Amniotic epithelial cell (primary cell): ENCODE results near the gene SIGLEC6.
"Not testable (repeated sequence)": the region's sequence is repeated elsewhere in the genome, so short reads cannot be mapped to it uniquely, and the experiment has no call there.

ENCODE experiments used
- DNase-seq: peaks from one replicate; pipeline ENCODE4 v3.0.0-alpha.2; 2010; ENCODE audit warnings: low read depth

SIGLEC6 gene

DNA sequence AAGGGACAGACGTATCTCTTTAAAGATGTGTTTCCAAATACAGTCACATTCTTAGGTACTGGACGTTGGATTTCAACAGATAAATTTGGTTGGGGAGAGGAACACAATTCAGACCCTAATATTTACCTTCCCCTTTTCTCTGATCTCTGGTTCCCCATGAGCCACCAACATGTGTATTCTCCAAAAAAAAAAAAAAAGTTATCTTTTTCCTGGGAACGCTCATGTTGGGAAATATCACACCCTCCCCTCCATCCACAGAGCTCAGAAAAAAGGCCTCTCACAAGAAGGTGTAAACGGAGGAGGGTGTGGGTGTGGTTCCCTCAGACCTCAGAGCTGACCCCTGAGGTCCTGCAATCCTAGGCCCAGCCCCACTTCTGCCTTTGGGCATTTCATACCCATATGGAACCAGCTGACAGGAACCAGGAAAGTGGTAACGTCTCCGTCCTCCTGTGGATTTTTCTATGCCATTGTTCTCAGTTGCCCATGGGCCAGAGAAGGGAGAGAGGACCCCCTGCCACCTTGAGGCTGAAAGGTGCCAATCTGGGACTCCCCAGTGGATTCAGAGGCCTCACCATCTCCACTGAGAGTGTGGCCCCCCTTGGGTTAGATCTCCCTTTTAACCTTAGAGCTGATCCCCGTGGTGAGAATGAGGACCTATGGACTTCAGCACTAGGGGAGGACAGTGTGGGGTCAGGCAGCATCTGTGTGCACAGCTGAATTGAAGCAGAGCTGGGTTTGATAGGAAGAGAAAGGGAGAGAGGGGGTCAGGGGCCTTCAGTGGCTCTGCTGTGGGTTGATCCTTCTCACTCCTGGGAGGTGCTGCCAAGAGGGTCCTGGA, 21.4 kb downstream of the SIGLEC6 start:
- no peak for DNase-seq

DNA sequence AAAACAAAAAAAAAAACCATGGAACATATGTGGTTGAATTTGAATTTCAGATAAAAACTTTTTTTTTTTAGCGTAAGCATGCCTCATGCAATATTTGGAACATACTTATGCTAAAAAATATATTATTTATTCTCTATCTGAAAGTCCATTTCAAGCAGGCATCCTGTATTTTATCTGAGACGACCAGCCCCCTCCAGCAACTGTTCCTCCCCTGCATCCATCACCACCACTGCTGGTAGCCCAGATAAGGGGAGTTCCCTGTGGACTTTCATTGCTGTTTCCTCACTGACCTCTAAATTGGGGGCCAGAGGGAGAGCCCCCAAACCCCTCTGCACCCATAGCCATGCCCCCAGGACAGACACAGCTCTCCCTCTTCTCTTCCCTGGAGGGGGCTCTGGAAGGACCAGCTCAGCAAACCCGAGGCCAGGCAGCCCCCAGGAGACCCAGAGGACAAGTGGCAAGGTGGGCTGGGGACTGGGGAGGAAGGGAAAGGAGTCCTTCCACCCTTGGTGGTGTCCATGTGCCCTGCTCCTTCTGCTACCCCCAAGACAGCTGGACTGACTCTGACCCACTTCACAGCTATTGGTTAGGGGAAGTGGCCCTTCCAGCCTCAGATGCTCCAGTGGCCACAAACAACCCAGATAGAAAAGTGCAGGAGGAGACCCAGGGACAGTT, 23.3 kb downstream of the SIGLEC6 start:
- no peak for DNase-seq

DNA sequence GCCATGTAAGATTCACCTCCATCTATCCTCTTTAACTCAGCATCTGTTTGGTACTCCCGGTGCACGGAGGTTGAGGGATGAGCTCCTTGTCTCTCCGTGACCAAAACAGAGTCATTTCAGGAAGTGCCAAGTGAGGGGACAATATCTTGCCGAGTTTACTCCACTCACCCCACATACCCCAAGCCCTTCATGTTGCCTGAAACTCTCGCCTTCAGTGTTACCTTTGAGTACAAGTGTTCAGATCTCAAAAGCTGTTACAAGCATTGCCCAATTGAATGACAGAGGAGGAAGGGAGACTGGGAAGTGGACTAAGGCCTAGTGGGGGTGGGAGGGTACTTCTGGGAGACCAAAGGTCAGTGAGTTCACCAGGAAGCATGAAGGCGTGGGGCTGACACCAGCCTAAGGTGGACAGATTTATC, 23.8 kb downstream of the SIGLEC6 start:
- DNase-seq: no peak

DNA sequence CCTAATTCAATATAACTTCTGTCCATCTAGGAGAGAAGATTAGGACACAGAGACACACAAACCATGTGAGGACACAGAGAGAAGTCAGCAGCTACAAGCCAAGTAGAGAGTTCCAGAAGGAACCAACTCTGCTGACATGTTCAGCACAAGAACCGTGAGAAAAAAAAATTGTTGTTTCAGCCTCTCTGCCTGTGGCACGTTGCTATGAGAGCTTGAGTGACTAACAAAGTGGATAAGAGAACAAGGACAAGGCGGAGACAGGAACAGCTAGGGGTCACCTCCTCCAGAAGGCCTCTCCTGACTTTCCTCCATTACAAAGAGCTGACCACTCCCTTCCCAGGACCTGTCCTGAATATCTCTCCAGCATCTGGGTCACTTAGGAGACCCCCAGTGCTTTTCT, 24.3 kb downstream of the SIGLEC6 start:
- no peak for DNase-seq

DNA sequence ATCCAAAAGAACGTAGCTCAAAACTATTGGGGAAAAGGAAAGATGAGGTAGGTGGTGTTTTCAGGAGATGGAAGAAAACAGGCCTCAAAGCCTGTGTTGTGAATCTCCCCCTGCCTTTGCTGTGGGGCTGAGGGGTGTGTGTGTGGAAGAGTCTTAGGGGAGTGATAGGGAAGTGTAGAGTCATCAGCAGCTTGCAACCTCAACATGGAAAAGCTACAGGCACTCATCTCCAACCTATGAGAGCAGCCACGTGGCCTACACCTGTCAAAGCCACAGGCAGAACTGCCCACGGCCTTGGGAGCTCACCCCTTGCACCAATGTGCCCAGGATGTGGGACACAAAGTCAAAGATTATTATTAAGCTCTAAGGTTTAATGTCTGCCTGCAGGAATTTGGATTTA, 25.6 kb downstream of the SIGLEC6 start:
- no peak for DNase-seq

DNA sequence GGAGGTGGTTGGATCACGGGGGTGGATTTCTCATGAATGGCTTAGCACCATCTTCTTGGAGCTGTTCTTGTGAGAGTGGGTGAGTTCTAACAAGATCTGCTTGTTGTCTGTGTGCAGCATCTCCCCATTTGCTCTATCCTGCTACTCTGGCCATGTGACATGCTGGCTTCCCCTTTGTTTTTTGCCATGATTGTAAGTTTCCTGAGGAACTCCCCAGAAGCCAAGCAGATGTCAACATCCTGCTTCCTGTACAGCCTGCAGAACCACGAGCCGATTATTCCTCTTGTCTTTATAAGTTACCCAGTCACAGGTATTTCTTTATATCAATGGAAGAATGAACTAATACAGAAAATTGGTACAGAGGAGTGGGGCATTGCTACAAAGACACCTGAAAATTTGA, 27.6 kb downstream of the SIGLEC6 start:
- DNase-seq: no peak

DNA sequence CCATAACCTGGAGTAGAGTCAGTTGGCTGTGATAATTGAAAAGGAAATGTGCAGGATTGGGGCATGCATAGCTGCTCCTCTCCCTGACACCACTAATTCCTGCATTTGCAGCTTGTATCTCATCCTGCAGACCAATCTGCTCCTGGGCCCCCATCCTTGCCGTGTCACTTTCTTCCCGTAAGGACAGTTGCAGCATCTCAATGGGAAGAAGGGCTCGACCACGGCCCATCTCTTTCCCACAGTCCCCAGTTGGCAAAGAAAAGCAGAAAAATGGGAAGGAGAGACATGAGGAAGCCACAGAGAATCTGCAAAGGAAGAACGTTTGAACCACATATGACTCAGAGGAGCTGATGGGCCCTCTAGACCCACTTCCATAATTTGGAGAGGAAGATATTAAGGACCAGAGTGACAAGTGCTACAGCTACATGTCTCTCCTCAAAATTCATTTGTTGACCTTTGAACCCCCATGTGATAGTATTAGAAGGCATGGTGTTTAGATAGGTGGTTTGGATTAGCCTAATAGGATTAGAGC, 28.1 kb downstream of the SIGLEC6 start:
- DNase-seq: no peak

DNA sequence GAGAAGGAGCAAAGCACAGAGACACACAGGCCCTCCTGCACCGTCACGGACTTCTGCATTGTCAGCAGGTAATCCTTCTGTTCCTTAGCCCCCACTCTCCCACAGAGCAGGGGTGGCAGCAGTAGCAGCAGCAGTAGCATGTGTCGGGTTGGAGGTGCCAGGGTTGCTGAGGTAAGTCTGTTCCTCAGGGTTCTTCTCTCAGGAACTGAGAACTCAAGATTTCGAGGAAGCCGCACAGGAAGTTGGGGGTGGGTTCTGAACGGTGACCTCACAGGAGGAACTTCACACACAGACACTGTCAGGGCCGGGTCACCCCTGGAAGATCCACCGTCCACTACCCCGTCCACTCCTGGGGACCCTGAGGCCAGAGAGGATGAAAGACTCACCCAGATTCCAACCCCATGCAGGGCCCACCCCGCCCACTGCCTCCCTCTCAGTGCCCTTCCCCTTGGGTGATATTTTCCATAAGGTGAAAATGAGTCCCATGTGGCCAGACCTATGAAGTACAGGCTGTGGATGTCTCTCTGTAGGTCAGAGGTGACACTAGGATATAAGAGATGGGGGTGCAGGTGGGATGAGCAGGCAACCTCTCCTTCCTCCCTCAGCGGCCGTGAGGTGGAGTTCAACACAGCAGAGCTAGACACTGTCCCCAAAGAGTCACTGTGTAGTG, 29.7 kb downstream of the SIGLEC6 start, which contains the start of gene SIGLEC12:
TSS of gene SIGLEC12 (minus strand) at position 207 of the 670 bp plus-strand sequence. CDS start at position 140, 67 bp downstream.
- no peak for DNase-seq

DNA sequence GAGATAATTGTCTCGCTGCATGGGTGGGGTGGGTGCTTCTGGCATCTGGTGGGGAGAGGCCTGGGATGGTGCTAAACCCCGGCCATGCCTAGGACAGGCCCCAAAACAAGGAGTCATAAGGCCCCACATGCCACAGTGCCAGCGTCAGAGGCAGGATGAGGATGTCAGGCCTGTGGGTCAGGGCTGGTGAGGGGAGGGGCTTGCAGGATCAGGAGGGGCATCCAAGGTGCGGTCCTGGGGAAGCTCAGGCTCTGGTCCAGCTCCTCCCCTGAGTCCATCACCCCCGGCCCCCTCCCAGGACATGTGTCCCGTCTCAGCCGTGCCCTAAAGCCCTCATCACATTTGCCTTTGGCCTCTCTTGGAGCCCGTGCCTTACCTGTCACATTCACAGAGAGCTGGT, 30.5 kb downstream of the SIGLEC6 start:
- not testable (repeated sequence) for DNase-seq

DNA sequence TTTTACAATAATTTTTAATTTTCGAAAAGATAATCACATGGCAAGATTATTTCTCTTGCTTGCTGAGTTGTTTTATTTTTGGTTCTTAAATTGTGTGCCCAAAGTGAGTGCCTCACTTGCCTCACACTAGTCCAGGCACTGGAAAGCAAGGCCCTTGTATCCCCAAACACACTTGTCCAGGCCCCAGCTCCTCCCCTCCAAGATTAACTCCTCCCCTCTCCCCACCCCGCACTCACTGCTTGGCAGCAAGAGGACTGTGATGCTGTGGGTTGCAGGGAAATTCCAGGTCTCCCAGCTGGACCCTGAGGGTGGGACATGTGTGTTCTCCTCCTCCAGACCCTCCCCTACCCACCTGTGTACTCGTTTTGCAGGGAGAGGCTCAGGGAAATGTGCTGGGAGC, 33.8 kb downstream of the SIGLEC6 start:
- DNase-seq: no peak

DNA sequence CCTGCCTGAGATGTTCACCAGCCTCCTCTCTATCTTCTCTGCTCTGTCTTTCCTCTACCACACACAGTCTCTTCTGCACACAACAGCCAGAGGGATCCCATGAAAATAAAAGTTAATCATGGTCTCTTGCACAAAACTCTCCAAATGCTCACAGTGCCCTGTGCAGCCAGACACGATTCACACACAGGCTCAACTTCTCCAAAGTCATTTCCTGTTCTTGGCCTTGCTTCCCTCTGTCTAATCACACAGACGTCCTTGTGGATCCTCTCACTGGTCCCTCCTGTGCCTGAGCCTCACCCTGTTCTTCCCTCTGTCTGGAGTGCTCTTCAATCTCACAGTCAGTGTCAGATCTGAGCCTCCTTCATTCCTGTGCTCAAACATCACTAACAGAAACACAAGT, 37.7 kb downstream of the SIGLEC6 start:
- DNase-seq: no peak

DNA sequence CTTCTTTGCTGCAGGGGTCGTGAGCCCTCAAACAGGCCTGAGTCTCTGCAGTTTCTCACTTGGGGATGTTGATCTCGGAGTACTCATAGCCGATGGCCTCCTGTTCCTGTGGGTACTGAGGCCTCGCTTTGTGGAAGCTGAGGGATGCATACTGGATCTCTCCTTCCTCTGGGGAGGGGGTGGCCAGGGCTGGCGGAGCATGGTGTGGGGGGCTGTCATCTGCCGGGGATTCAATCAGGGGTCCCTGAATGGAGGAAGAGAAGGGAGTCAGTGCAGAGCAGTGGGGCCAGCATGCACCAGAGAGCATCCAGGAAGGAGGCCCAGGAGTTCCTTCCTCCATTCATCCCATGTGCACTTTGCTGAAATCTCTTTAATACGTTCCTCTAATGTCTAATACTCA, 39.9 kb downstream of the SIGLEC6 start:
- DNase-seq: no peak

DNA sequence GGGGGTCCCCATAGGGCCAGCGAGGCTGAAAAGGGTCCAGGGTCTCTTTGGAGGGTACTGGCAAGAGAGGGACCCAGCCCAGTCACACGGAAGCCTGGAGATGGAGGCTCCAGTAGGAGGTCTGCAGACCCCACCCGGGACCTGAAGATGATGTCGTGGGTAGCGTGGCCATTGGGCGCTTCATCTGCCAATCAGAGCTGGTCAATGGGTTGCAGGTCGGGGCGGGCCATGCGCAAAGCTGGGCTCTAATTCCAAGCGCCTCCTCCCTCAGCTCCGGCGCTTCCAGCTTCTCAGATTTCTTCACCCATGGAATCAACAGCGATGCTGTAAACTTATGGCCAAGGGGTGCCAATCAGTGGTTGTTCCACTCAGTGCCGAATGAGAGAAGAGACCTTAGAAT, 40.8 kb downstream of the SIGLEC6 start:
- DNase-seq: no peak

DNA sequence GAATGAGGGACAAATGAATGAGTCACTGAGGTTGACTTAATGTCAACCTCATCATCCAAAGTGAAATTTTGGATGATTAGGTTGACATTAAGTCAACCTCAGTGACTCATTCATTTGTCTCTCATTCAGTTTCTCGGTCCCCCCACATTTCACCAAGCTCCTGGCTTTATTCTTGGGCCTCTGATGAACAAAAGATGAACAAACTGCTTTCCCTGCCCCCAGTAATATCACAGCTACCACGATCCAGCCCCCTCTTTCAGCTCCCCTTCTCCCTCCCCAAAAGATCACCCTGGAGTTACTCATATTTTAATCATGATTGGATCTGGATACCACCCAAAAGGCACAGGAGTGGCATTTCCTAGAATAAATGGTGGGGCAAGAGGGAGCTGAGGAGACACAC, 42.4 kb downstream of the SIGLEC6 start:
- no peak for DNase-seq

DNA sequence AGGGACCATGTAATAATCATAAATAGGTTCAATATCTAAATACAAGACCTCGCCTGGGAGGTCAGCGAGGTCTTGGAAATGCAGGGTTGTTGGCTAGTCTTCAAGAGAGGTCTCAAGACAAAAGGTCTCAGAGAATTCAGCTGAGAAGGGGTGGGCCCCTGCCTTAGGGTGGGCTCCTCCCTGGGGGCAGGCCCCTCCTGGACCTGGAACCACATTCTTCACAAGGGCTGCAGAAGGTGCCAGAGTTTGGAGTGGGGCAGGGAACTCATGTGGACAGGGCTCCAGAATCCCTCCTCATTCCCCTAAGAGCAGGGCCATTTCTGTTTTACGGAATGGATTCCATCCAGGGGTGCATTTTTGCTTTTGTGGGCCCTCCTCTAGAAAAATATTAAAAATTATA, 43.0 kb downstream of the SIGLEC6 start:
- DNase-seq: no peak

DNA sequence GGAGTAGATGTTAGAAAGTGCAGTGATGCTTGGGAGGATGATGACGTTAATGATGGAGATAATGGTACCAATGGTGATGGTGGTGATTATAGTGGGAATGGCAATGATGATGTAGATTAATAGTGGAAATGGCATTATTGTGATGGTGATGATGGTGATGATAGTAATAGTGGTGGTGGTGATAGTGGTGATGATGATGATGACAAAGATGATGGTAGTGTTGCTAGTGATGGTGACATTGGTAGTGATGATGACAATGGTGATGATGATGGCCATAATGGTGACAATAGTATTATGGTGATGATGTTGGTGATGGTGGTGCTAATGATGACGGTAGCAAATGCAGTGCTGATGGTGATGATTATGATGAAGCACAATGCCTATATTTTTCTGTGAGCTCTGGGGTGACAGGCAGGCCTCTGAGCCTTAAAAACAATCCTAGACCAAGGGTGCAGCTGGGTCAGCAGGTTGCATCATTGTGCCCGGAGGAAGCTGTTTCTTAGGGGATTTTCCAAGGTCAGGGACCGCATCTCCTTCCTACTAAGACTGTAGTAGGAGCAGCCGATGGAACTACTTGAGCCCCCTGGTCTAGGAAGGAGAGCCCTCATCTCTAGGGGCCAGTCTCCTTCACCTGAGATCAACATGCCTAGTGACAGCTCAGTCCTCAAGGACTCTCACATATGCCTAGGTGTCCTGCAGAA, 45.4 kb downstream of the SIGLEC6 start:
- no peak for DNase-seq

DNA sequence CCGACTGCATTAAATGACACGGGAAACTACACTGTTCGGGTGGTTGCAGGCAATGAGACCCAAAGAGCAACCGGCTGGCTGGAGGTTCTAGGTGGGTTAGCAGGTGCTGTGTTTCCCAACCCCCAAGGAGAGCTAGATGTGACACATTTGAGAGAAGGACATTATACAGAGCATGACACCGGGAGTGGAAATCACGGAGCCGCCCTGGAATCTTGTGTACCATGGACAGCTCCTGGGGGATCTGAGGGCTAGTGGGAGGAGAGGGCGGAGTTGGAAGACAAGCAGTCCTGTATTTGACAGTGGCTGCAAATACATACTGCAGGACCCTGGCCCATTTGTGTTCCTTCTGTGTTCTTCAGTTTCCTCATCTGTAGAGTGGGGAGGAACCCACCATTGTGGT, 50.9 kb downstream of the SIGLEC6 start:
- DNase-seq: no peak

DNA sequence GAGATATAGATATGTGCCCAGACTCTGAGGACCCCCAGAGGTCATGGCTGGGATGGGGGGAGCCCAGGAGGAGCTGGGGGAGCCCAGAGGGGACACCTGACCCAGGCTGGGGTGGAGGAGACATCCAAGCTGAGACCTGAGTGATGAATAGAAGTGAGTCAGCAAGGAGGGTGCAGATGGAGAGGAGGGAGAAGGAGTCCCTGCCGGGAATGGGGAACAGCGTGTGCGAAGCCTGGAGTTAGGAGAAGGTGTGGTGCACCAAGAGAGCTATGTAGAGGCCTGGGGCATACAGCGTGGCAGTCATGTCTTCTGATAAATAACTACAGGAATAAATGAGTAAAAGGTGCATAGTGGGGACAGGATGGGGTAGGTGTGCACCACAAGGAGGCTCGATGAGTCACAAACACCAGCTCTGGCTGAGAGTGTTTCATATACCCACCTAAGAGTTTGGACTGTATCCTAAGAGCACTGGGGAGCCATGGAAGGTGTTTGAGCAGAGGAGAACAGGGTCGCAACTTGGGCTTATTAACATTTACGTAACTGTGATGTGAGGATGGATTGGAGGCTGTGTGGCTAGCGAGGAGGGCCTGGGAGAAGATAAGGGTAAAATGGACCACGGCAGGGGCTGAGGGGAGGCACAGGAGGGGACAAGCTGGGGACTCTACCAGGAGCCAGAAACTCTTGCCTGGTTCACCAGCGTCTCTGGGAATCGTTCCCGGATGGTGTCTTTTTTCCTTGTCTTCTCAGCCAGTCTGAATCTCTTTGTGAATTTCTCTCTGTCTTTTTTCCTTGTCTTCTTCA, 51.7 kb downstream of the SIGLEC6 start:
- no peak for DNase-seq

DNA sequence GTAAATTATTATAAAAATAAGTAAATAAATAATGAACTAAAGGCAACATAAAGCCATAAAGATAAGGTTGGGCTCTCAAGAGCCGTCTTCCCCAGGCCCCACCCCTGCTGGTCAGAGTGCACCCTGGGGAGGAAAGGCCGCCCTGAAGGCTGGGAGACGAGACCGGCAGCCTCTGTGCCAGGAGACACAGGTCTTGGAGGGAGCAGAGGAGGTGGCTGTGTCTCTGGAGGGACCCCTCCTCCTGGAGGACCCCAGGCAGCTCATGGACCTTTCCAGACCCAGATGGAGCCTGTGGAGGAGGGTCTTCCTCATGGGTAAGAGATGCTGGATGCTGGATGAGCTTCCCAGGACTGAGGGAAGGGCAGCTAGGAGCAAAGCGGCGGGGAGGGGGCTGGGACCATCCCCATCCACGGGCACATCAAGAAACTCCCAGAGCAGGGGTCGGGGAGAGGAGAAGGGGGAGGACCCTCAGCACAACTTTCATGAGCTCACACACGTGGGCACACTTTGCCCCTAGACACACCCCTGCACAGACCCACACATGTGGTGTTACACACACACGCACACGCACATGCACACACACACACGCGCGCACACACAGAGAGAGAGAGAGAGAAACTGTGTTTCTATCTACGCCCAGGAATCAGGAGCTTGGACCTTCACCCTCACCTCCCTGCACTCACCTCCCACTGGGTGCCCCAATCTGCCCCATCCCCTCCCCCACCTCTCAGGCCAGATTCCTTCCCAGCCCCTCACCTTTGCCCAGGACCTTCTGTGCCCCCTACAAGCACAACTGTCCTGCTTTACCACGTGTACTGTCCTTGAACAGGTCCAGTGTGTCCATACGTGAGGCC, 52.9 kb downstream of the SIGLEC6 start, which contains the start of gene CEACAM18:
TSS of gene CEACAM18 (plus strand) at position 159 of the 854 bp plus-strand sequence.
- DNase-seq: no peak

DNA sequence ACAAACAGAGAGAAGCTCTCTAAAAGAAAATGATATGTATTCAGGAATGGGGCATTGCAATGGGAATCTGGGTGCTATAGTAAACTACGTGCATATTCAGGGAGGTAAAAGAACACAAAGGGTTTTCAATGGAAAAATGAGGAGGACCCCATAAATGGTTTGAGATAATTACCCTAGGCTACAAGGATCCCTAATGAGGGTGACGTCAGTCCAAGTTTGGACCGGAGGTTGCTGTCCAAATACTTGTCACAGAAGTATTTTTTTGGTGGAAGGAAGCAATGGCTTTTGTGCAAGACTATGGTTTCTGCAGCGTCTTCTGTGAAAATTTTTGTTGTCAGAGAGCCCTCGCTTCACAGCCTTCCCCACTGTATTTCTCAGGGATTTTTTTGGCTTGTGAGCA, 54.1 kb downstream of the SIGLEC6 start:
- no peak for DNase-seq
